RCC 7860 (cell line): ENCODE results near the gene UTP4.
"Not testable (repeated sequence)": the region's sequence is repeated elsewhere in the genome, so short reads cannot be mapped to it uniquely, and the experiment has no call there.

Experiments
- DNase-seq: peaks from one replicate; pipeline ENCODE4 v3.0.0-alpha.2; 2015; ENCODE audit warnings: low spot score
- FAIRE-seq: peaks from 2 replicates; lab custom pipeline; 2012; peaks lifted over from hg19 to GRCh38; lab: Jason Lieb, UNC

UTP4 gene

GRCh38 chr16:69109486-69110270 is 22.8 kb upstream of the UTP4 start:
- FAIRE-seq (no peak), DNase-seq (no peak)

- DNase-seq = no peak
- FAIRE-seq = no peak
Measured at GRCh38 chr16:69110406-69110805, 22.0 kb upstream of the UTP4 start.

- DNase-seq (no peak), FAIRE-seq (no peak)
Measured at GRCh38 chr16:69111216-69111875, 21.1 kb upstream of the UTP4 start.

- DNase-seq (no peak), FAIRE-seq (no peak)
Measured at GRCh38 chr16:69111876-69112230, 20.6 kb upstream of the UTP4 start.

- DNase-seq (peak; percentile 20), FAIRE-seq (no peak)
Measured at GRCh38 chr16:69112285-69113129, 19.9 kb upstream of the UTP4 start.

GRCh38 chr16:69113216-69113615 is 19.2 kb upstream of the UTP4 start:
- FAIRE-seq (no peak), DNase-seq (no peak)

GRCh38 chr16:69114346-69114975 is 18.0 kb upstream of the UTP4 start:
- FAIRE-seq (no peak), DNase-seq (no peak)

GRCh38 chr16:69114976-69115355 is 17.5 kb upstream of the UTP4 start:
- DNase-seq (no peak), FAIRE-seq (no peak)

GRCh38 chr16:69115361-69115760 is 17.1 kb upstream of the UTP4 start:
- FAIRE-seq = no peak
- DNase-seq = no peak

GRCh38 chr16:69115837-69116236 is 16.6 kb upstream of the UTP4 start:
- FAIRE-seq = no peak
- no peak for DNase-seq

- DNase-seq (no peak), FAIRE-seq (no peak)
Measured at GRCh38 chr16:69116256-69116875, 16.1 kb upstream of the UTP4 start.

- no peak for DNase-seq
Measured at GRCh38 chr16:69116906-69117305, 15.5 kb upstream of the UTP4 start.

GRCh38 chr16:69118468-69118867 is 14.0 kb upstream of the UTP4 start:
- FAIRE-seq = no peak

More at GRCh38 chr16:69116906-69117305, 15.5 kb upstream of the UTP4 start:
- FAIRE-seq = no peak

GRCh38 chr16:69118994-69119393 is 13.5 kb upstream of the UTP4 start:
- no peak for DNase-seq
- FAIRE-seq = no peak

More at GRCh38 chr16:69118468-69118867, 14.0 kb upstream of the UTP4 start:
- DNase-seq = no peak

- FAIRE-seq = no peak
Measured at GRCh38 chr16:69119536-69119935, 12.9 kb upstream of the UTP4 start.

GRCh38 chr16:69120096-69120664 is 12.3 kb upstream of the UTP4 start:
- no peak for FAIRE-seq
- no peak for DNase-seq

More at GRCh38 chr16:69119536-69119935, 12.9 kb upstream of the UTP4 start:
- DNase-seq = no peak

GRCh38 chr16:69123910-69124309 is 8.5 kb upstream of the UTP4 start:
- DNase-seq = peak; percentile 58
- FAIRE-seq = peak; percentile 47

- not testable (repeated sequence) for DNase-seq, FAIRE-seq
Measured at GRCh38 chr16:69124406-69124805, 8.0 kb upstream of the UTP4 start.

- not testable (repeated sequence) for FAIRE-seq, DNase-seq
Measured at GRCh38 chr16:69124961-69125360, 7.5 kb upstream of the UTP4 start.

GRCh38 chr16:69126221-69126620 is 6.2 kb upstream of the UTP4 start:
- DNase-seq = no peak
- no peak for FAIRE-seq
